ENCODE data around the gene KRT40. TPM values are rescaled to one million over a fixed set of nuclear protein-coding genes. Genes with fewer than 3 reads are reported as not detected.

Gene KRT40
- total RNA-seq, 1 donor from 2014 or later: not detected

GRCh38 chr17:40992666-40993065 lies 8.5 kb upstream of the KRT40 start:
- peaks cover 2% of the 10 kb centered on the region for H3K27me3 Mint-ChIP-seq (ENCODE audit: unreplicated experiment)
- H3K4me3 Mint-ChIP-seq (ENCODE audit: unreplicated experiment): no peak overlapping the region
- H3K9me3 Mint-ChIP-seq (ENCODE audit: unreplicated experiment): no peaks in the 10 kb centered on the region
- no peak for TF ChIP-seq CTCF (IDR thresholded peaks at IDR 0.05; ENCODE audit: unreplicated experiment)
- H3K4me1 Mint-ChIP-seq (ENCODE audit: unreplicated experiment): peaks cover 3% of the 10 kb centered on the region
- H3K27ac Mint-ChIP-seq (ENCODE audit: unreplicated experiment): no peak overlapping the region
- no peaks in the 10 kb centered on the region for H3K36me3 Mint-ChIP-seq (ENCODE audit: low read depth, unreplicated experiment)
- no peak for DNase-seq (ENCODE audit: low spot score)

- H3K27ac Mint-ChIP-seq (ENCODE audit: unreplicated experiment): no peak overlapping the region
- no peak overlapping the region for H3K4me3 Mint-ChIP-seq (ENCODE audit: unreplicated experiment)
- H3K27me3 Mint-ChIP-seq (ENCODE audit: unreplicated experiment): no peaks in the 10 kb centered on the region
- peaks cover 19% of the 10 kb centered on the region for H3K4me1 Mint-ChIP-seq (ENCODE audit: unreplicated experiment)
- no peak for DNase-seq (ENCODE audit: low spot score)
- no peaks in the 10 kb centered on the region for H3K36me3 Mint-ChIP-seq (ENCODE audit: low read depth, unreplicated experiment)
- TF ChIP-seq CTCF (IDR thresholded peaks at IDR 0.05; ENCODE audit: unreplicated experiment): no peak
- no peaks in the 10 kb centered on the region for H3K9me3 Mint-ChIP-seq (ENCODE audit: unreplicated experiment)
These were observed 2.8 kb upstream of the KRT40 start for GRCh38 chr17:40986920-40987319.

GRCh38 chr17:40981115-40981514 lies 3.0 kb downstream of the KRT40 start:
- peaks cover 8% of the 10 kb centered on the region for H3K4me1 Mint-ChIP-seq (ENCODE audit: unreplicated experiment)
- TF ChIP-seq CTCF (IDR thresholded peaks at IDR 0.05; ENCODE audit: unreplicated experiment): no peak
- DNase-seq (ENCODE audit: low spot score): no peak
- H3K27me3 Mint-ChIP-seq (ENCODE audit: unreplicated experiment): no peaks in the 10 kb centered on the region
- no peaks in the 10 kb centered on the region for H3K9me3 Mint-ChIP-seq (ENCODE audit: unreplicated experiment)
- H3K4me3 Mint-ChIP-seq (ENCODE audit: unreplicated experiment): no peak overlapping the region
- H3K36me3 Mint-ChIP-seq (ENCODE audit: low read depth, unreplicated experiment): no peaks in the 10 kb centered on the region
- no peak overlapping the region for H3K27ac Mint-ChIP-seq (ENCODE audit: unreplicated experiment)

GRCh38 chr17:40980596-40980995 lies 3.5 kb downstream of the KRT40 start:
- Mint-ChIP-seq H3K9me3 (ENCODE audit: unreplicated experiment) (no peaks in the 10 kb centered on the region), H3K27me3 (ENCODE audit: unreplicated experiment) (no peaks in the 10 kb centered on the region), H3K4me1 (ENCODE audit: unreplicated experiment) (peaks cover 8% of the 10 kb centered on the region), H3K36me3 (ENCODE audit: low read depth, unreplicated experiment) (no peaks in the 10 kb centered on the region), H3K4me3 (ENCODE audit: unreplicated experiment) (no peak overlapping the region), H3K27ac (ENCODE audit: unreplicated experiment) (no peak overlapping the region)
- no peak for DNase-seq (ENCODE audit: low spot score)
- no peak for TF ChIP-seq CTCF (IDR thresholded peaks at IDR 0.05; ENCODE audit: unreplicated experiment)

GRCh38 chr17:40980117-40980516 lies 4.0 kb downstream of the KRT40 start:
- Mint-ChIP-seq H3K4me3 (ENCODE audit: unreplicated experiment) (no peak overlapping the region), H3K4me1 (ENCODE audit: unreplicated experiment) (peaks cover 8% of the 10 kb centered on the region), H3K36me3 (ENCODE audit: low read depth, unreplicated experiment) (no peaks in the 10 kb centered on the region), H3K27ac (ENCODE audit: unreplicated experiment) (no peak overlapping the region), H3K27me3 (ENCODE audit: unreplicated experiment) (no peaks in the 10 kb centered on the region), H3K9me3 (ENCODE audit: unreplicated experiment) (no peaks in the 10 kb centered on the region)
- no peak for TF ChIP-seq CTCF (IDR thresholded peaks at IDR 0.05; ENCODE audit: unreplicated experiment)
- DNase-seq (ENCODE audit: low spot score): no peak

All from endothelial cell (in vitro differentiated cells).